Vagina (tissue), 2 donors: ENCODE measurements around the gene MIS18BP1. TPM values are rescaled to one million over a fixed set of nuclear protein-coding genes. Genes with fewer than 3 reads are reported as not detected.

Experiments
- DNase-seq, 2 donors: peaks; one replicate each; pipeline ENCODE4 v3.0.0-alpha.2; 2017; ENCODE audit errors: extremely low spot score in 2 of 2
- H3K27ac ChIP-seq: fragments of 200-600 bp; sonication (generic); one replicate; pipeline ENCODE4 v1.5.1; 2019
- H3K27me3 ChIP-seq: fragments of 200-600 bp; sonication (generic); one replicate; pipeline ENCODE4 v1.5.1; 2019
- H3K36me3 ChIP-seq, 2 donors: fragments of 200-600 bp; sonication (generic); one replicate each; pipeline ENCODE4 v1.5.1; 2017 to 2019
- H3K4me1 ChIP-seq: fragments of 200-600 bp; sonication (generic); one replicate; pipeline ENCODE4 v1.5.1; 2019
- H3K4me3 ChIP-seq, 2 donors: fragments of 200-600 bp; sonication (generic); 1 replicate in 1 of 2; 2 replicates in 1 of 2; pipeline ENCODE4 v1.5.1; 2016 to 2019
- H3K9me3 ChIP-seq: fragments of 200-600 bp; sonication (generic); one replicate; pipeline ENCODE4 v1.5.1; 2019
- CTCF ChIP-seq, 3 experiments: fragments of 450-650 bp in 2 of 3; fragments of 200-600 bp in 1 of 3; sonication (generic) in 1 of 3; IDR thresholded peaks; one replicate each; pipeline ENCODE4 v1.5.1; 2017 to 2019; ENCODE audit warnings: antibody characterized with exemption in 3 of 3, mild to moderate bottlenecking in 2 of 3, moderate library complexity in 2 of 3
- POLR2A ChIP-seq, 2 donors: fragments of 450-650 bp; IDR thresholded peaks; one replicate each; pipeline ENCODE4 v1.6.1; 2017; ENCODE audit warnings: antibody characterized with exemption in 2 of 2, mild to moderate bottlenecking in 2 of 2, moderate library complexity in 2 of 2
- POLR2AphosphoS5 ChIP-seq, 2 donors: sonication (generic); formaldehyde crosslinking; IDR thresholded peaks; one replicate each; pipeline ENCODE4 v1.9.0; 2017; ENCODE audit warnings: antibody characterized with exemption in 2 of 2, mild to moderate bottlenecking in 2 of 2, low read depth in 1 of 2; ENCODE audit not compliant: insufficient read depth in 1 of 2
- intact Hi-C: fragments of 100-400 bp; cut with DNase I; formaldehyde crosslinking; loops from one replicate; pipeline ENCODE4 v1.15.1; 2023
- small RNA-seq: library from RNA; depleted of rRNA; stranded (forward); fragments of <200 nt; gene quantifications from one replicate; pipeline ENCODE3, GENCODE V24; 2016
- total RNA-seq: library from RNA; depleted of rRNA; stranded (reverse); fragments of >200 nt; gene quantifications from one replicate; pipeline ENCODE4 v1.2.3, GENCODE V29; 2016

The MIS18BP1 gene
- total RNA-seq, 1 donor from 2014 or later, result 18.7 TPM

DNA sequence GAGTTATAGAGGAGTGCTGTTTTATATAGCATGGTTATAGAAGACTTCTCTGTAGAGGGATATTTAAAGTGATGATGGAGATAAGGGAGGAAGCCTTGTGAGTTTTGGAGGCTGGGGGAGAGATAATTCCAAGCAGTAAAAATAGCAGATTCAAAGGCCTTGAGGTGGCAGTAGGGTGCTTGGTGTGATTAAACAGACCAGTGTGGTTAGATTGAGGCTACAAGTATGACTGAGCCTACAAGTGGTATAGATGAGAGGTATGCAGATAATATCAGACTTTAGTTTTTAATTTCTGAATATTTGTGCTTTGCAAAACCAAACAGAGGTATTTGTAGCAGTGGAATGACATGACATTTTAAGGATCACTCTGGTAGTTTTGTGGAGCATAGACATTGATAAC, 96.9 kb downstream of the MIS18BP1 start:
- Histone ChIP-seq H3K9me3 (no peaks in the 10 kb centered on the region), H3K27ac (no peak overlapping the region), H3K4me1 (no peaks in the 10 kb centered on the region), H3K36me3 (no peaks in the 10 kb centered on the region), H3K27me3 (no peaks in the 10 kb centered on the region), H3K4me3 (no peak overlapping the region)
- no peak for DNase-seq
- TF ChIP-seq CTCF (IDR thresholded peaks at IDR 0.05) (no peak), POLR2A (IDR thresholded peaks at IDR 0.05) (no peak), POLR2AphosphoS5 (IDR thresholded peaks at IDR 0.05; ENCODE audit: insufficient read depth in 1 of 2, low read depth in 1 of 2) (no peak)
- intact Hi-C loops, result no loop called here

Small RNA genes within 50 kb of the gene (small RNA-seq; reads per million reads assigned to genes)
- not detected for gene RNU6-552P

Other genes with a start within 250 kb of the MIS18BP1 start
- 29.7 TPM for gene PRPF39, start 169.1 kb downstream of the MIS18BP1 start, total RNA-seq
- gene FKBP3, start 118.7 kb downstream of the MIS18BP1 start, total RNA-seq, result 37.1 TPM
- gene FANCM, start 117.3 kb downstream of the MIS18BP1 start, total RNA-seq, result 2.9 TPM